Fibroblast of pulmonary artery (primary cell): ENCODE results near the gene ADH6.
A peak's percentile ranks its signal among the peaks of the same experiment; 100 is the strongest.

Source experiments
- DNase-seq: peaks from one replicate; pipeline ENCODE4 v3.0.0-alpha.2; 2010; ENCODE audit warnings: low read depth
- H3K4me3 ChIP-seq: replicated peaks from 2 replicates; pipeline ENCODE4 v1.5.1; 2011; ENCODE audit warnings: low read depth, mild to moderate bottlenecking, control low read depth, low read length, moderate library complexity
- TF ChIP-seq, protein P1 (sequence below): IDR thresholded peaks from 2 replicates; pipeline ENCODE4 v1.5.1; 2011; ENCODE audit warnings: mild to moderate bottlenecking, control low read depth, low read length, inconsistent platforms; ENCODE audit errors: missing control alignments

Gene ADH6

DNA sequence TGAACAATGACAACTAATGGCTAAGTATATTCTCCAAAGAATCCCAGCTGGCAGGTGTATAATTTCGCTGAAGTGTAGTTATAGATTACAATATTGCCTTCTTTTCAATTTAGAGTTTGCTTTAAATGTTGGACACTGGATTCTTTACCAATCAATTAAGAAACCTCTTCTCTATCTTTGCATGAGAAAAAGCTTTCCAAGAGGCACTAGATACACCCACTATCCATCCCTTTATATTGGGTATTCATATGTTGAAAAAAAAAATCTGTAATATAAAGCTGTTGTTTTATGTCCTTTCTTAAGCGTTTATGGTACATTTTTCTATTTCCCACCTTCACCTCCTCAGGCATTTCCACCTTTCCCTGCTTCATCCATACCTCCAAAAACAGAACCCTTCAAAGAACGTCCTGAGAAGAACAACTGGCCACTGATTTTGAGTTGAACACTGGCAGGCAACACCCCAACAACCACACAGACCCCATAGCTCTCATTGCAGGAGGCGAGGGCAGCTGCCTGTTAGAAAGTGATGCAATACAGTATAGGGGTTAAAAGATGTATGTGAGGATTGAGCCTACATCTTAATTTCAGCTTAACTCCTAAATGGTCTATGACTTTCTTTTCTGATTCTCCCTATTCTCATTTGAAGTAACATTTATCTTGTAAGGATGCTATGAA, 11.8 kb downstream of the ADH6 start:
- DNase-seq: no peak
- H3K4me3 ChIP-seq: no peak overlapping the region
- TF ChIP-seq, protein P1, sequence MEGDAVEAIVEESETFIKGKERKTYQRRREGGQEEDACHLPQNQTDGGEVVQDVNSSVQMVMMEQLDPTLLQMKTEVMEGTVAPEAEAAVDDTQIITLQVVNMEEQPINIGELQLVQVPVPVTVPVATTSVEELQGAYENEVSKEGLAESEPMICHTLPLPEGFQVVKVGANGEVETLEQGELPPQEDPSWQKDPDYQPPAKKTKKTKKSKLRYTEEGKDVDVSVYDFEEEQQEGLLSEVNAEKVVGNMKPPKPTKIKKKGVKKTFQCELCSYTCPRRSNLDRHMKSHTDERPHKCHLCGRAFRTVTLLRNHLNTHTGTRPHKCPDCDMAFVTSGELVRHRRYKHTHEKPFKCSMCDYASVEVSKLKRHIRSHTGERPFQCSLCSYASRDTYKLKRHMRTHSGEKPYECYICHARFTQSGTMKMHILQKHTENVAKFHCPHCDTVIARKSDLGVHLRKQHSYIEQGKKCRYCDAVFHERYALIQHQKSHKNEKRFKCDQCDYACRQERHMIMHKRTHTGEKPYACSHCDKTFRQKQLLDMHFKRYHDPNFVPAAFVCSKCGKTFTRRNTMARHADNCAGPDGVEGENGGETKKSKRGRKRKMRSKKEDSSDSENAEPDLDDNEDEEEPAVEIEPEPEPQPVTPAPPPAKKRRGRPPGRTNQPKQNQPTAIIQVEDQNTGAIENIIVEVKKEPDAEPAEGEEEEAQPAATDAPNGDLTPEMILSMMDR: no peak

DNA sequence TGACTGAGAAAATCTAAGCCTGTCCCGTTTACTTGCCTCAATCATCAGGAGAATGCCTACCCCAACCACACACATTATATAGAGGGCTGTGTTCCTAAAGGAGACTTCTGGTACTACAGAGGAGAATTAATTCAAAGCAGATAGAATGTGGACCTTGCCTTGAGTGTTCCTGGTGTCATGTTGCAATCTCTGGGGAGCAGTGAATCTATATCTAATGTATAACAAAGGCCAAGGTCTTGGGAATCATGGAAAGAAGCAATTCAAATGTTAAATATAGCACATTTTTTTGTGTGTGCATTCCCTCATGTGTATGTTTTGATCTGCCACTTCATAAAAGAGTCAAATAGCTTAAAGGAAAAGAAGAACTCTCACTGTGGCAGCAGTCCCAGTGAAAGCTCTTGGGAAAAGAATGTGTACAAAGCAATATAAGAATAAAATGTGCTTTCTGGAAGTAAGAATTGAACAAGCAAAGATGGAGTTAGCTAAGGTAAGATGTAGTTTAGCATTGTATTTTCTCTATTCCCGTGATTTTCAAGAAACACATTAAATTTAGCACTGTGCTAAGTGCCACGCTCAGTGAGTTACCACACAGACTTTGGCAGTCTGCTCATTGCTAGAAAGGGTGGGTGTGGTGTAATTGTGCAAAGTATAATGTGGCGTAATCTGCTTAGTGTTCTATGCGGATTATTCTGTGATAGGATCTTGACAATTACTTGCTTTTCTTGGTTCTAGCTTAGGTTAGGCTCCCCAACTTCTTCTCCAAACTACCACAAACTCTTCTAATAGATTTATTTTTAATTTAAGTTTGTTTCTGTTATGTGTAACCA, 13.7 kb downstream of the ADH6 start:
- DNase-seq: peak; percentile 65
- H3K4me3 ChIP-seq: no peak overlapping the region
- TF ChIP-seq, protein P1: no peak

DNA sequence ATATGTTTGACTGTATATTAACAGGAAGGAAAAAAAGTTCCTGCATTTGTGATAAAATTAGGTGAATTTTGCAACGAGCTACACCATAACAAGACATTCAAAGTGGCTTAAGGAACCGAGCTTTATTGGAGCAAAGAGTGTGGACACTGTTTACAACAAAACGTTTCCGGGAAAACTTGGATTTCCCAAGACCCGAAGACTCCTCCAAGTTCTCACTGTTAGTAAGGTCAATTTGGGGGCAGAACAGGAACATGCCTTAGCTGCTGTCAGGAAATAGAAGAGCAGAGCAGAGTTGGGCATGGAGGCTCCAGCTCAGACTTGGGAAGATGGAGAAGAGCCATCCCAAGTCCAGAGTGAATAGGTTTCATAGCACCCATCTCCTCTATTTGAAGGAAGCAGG, 16.5 kb downstream of the ADH6 start:
- peak; percentile 85 for DNase-seq
- H3K4me3 ChIP-seq: no peak overlapping the region
- TF ChIP-seq, protein P1: no peak

DNA sequence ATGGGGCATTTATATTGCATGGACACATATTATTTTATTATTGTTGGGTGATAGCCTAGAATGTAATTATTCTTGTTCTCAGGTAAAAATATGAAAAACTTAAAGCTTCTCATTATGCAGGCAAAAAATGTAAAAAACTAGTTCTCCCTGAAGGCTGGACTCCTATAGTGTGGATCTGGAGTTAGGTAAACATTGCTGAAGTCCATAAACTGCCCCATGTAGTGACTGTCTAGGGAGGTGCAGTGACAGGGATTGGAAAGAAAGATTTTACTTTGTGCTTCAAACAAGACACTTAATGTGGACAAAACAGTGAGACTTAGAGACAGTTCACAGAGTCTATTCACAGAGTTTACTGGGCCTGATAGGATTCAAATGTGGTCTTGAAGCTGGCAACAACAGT, 17.0 kb downstream of the ADH6 start:
- TF ChIP-seq, protein P1: no peak
- no peak for DNase-seq
- H3K4me3 ChIP-seq: no peak overlapping the region

DNA sequence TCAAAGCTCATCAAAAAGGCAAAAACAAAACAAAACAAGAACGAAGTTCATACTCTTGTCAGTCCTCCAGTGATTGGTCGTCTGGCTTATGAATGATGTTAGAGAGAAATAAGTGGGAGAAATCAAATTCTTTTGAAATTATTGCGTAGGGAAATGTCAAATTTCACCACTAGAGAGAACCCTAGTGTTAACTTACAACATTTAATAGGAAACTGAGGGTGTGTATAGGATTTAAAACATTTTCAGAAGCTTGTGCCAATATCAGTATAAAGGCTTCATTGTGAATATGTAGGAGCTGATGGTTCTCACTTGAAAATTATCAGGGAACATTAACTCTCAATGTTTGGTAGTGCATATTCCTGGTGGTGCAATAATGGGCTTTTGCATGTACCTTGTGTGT, 17.4 kb downstream of the ADH6 start:
- TF ChIP-seq, protein P1: peak; percentile 39
- DNase-seq: peak; percentile 74
- no peak overlapping the region for H3K4me3 ChIP-seq

DNA sequence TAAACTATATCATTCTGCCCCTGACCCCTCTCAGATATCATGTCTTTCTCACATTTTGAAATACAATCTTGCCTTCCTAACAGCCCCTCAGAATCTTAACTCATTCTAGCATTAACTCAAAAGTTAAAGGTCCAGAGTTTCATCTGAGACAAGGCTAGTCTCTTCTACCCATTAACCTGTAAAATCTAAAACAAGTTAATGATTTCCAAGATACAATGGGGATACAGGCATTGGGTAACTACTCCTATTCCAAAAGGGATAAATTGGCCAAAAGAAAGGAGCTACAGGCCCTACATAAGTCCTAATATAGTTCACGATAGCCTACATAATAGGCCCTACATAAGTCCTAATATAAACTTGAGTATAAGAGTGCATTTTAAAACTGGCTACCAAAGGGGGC, 18.9 kb downstream of the ADH6 start:
- TF ChIP-seq, protein P1: no peak
- no peak overlapping the region for H3K4me3 ChIP-seq
- no peak for DNase-seq
